ENCODE data around the gene ADARB1.

The ADARB1 gene

DNA sequence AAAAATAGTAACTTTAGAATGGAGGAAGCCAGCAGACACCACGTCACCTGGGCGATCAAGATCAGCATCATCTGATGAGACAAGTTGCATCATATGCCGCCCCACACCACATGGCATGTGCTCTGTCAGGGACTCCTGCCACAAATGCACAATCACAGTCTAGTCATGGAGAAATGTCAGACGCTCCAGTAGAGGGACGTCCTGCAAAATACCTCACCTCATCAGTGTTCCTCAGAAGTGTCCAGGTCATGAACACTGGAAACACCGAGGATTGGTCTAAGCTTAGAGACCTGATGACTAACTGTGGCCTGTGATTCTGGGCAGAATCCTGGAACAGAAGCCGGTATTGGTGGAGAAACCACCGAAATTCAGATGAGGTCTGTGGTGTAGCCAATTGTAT is 14.3 kb downstream of the ADARB1 start:
- no peak overlapping the region for H3K27ac Mint-ChIP-seq
- TF ChIP-seq, protein P1, sequence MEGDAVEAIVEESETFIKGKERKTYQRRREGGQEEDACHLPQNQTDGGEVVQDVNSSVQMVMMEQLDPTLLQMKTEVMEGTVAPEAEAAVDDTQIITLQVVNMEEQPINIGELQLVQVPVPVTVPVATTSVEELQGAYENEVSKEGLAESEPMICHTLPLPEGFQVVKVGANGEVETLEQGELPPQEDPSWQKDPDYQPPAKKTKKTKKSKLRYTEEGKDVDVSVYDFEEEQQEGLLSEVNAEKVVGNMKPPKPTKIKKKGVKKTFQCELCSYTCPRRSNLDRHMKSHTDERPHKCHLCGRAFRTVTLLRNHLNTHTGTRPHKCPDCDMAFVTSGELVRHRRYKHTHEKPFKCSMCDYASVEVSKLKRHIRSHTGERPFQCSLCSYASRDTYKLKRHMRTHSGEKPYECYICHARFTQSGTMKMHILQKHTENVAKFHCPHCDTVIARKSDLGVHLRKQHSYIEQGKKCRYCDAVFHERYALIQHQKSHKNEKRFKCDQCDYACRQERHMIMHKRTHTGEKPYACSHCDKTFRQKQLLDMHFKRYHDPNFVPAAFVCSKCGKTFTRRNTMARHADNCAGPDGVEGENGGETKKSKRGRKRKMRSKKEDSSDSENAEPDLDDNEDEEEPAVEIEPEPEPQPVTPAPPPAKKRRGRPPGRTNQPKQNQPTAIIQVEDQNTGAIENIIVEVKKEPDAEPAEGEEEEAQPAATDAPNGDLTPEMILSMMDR (IDR thresholded peaks at IDR 0.05), result no peak
- H3K4me1 Mint-ChIP-seq, result peaks cover 12% of the 10 kb centered on the region
- DNase-seq, result no peak
- no peak overlapping the region for H3K4me3 Mint-ChIP-seq
- peaks cover 23% of the 10 kb centered on the region for H3K27me3 Mint-ChIP-seq (ENCODE audit: low read depth, poor library complexity)
- no peaks in the 10 kb centered on the region for H3K36me3 Mint-ChIP-seq (ENCODE audit: low read depth)
- H3K9me3 Mint-ChIP-seq, result no peaks in the 10 kb centered on the region

DNA sequence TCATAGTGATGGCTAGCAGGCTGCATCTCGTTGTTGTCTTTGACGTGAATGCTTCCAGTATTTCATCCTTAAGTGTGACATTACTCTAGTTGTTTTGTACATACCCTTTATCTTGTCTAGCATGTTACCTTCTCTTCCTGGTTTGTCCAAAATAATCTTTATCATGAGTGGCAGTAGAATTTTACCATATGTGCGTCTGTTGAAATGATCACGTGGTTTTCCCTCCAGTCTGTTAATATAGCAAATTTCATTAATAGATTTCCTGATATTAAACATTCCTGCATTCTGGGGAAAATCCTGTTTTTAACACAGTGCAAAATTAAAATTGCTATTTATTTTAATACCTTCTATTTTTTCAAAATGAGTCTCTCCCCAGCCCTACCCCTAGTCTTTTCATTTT is 15.6 kb downstream of the ADARB1 start:
- H3K9me3 Mint-ChIP-seq, result no peaks in the 10 kb centered on the region
- no peak overlapping the region for H3K4me3 Mint-ChIP-seq
- peaks cover 20% of the 10 kb centered on the region for H3K27me3 Mint-ChIP-seq (ENCODE audit: low read depth, poor library complexity)
- TF ChIP-seq, protein P1 (IDR thresholded peaks at IDR 0.05), result no peak
- no peak for DNase-seq
- H3K36me3 Mint-ChIP-seq (ENCODE audit: low read depth), result no peaks in the 10 kb centered on the region
- H3K4me1 Mint-ChIP-seq, result peaks cover 19% of the 10 kb centered on the region
- H3K27ac Mint-ChIP-seq, result no peak overlapping the region

GRCh38 chr21:45090966-45091365 is 16.6 kb downstream of the ADARB1 start:
- H3K4me1 Mint-ChIP-seq, result peaks cover 21% of the 10 kb centered on the region
- no peak for DNase-seq
- TF ChIP-seq, protein P1 (IDR thresholded peaks at IDR 0.05), result no peak
- no peak overlapping the region for H3K27ac Mint-ChIP-seq
- no peaks in the 10 kb centered on the region for H3K9me3 Mint-ChIP-seq
- no peak overlapping the region for H3K4me3 Mint-ChIP-seq
- peaks cover 20% of the 10 kb centered on the region for H3K27me3 Mint-ChIP-seq (ENCODE audit: low read depth, poor library complexity)
- no peaks in the 10 kb centered on the region for H3K36me3 Mint-ChIP-seq (ENCODE audit: low read depth)

GRCh38 chr21:45091550-45092322 is 17.4 kb downstream of the ADARB1 start:
- H3K4me3 Mint-ChIP-seq, result no peak overlapping the region
- peaks cover 25% of the 10 kb centered on the region for H3K4me1 Mint-ChIP-seq
- H3K27me3 Mint-ChIP-seq (ENCODE audit: low read depth, poor library complexity), result peaks cover 18% of the 10 kb centered on the region
- H3K27ac Mint-ChIP-seq, result no peak overlapping the region
- TF ChIP-seq, protein P1 (IDR thresholded peaks at IDR 0.05), result no peak
- no peaks in the 10 kb centered on the region for H3K9me3 Mint-ChIP-seq
- no peak for DNase-seq
- no peaks in the 10 kb centered on the region for H3K36me3 Mint-ChIP-seq (ENCODE audit: low read depth)

GRCh38 chr21:45093035-45093532 is 18.7 kb downstream of the ADARB1 start:
- peaks cover 30% of the 10 kb centered on the region for H3K4me1 Mint-ChIP-seq
- H3K27me3 Mint-ChIP-seq (ENCODE audit: low read depth, poor library complexity), result peaks cover 11% of the 10 kb centered on the region
- DNase-seq, result no peak
- no peaks in the 10 kb centered on the region for H3K9me3 Mint-ChIP-seq
- TF ChIP-seq, protein P1 (IDR thresholded peaks at IDR 0.05), result no peak
- H3K27ac Mint-ChIP-seq, result no peak overlapping the region
- no peaks in the 10 kb centered on the region for H3K36me3 Mint-ChIP-seq (ENCODE audit: low read depth)
- H3K4me3 Mint-ChIP-seq, result no peak overlapping the region

DNA sequence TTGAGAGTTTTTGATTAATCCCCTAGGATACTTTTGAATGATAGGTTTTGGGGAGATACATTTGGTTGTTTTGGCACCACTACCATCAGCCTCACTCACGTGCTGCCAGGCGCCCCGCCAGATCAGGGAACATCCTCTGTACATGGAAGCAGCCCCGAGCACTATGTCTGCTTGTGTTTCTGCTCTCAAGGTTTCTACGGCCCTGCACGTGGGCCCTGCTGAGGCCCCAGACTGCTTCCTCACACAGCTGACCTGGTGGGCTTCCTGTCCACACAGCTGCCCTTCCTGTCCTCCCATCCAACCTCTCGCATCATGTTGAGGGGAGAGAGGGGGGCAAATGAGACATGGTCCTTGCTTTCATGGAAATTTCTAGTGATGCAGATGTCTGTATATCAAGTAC is 20.0 kb downstream of the ADARB1 start:
- peaks cover 8% of the 10 kb centered on the region for H3K27me3 Mint-ChIP-seq (ENCODE audit: low read depth, poor library complexity)
- H3K4me1 Mint-ChIP-seq, result peaks cover 30% of the 10 kb centered on the region

More for the DNA sequence above, 20.0 kb downstream of the ADARB1 start:
- H3K9me3 Mint-ChIP-seq, result no peaks in the 10 kb centered on the region
- H3K4me3 Mint-ChIP-seq, result no peak overlapping the region
- H3K27ac Mint-ChIP-seq, result no peak overlapping the region
- TF ChIP-seq, protein P1 (IDR thresholded peaks at IDR 0.05), result no peak
- no peaks in the 10 kb centered on the region for H3K36me3 Mint-ChIP-seq (ENCODE audit: low read depth)
- DNase-seq, result no peak
